HG03571 (cell line): ENCODE results near the gene C1RL.
A peak's percentile ranks its signal among the peaks of the same experiment; 100 is the strongest.
"Not testable (repeated sequence)": the region's sequence is repeated elsewhere in the genome, so short reads cannot be mapped to it uniquely, and the experiment has no call there.

Experiments used
- ATAC-seq: cut with Tn5 transposase; IDR thresholded peaks from one replicate; pipeline ENCODE4 v1.9.1; 2021; ENCODE audit not compliant: unreplicated experiment

Gene C1RL

GRCh38 chr12:7116196-7116595, 7.2 kb upstream of the C1RL start:
- no peak for ATAC-seq

- ATAC-seq, result no peak
These were observed 5.8 kb upstream of the C1RL start for GRCh38 chr12:7114851-7115250.

GRCh38 chr12:7114008-7114407, 5.0 kb upstream of the C1RL start:
- no peak for ATAC-seq

GRCh38 chr12:7113389-7113871, 4.4 kb upstream of the C1RL start:
- ATAC-seq, result no peak

GRCh38 chr12:7112041-7112440, 3.0 kb upstream of the C1RL start:
- ATAC-seq, result no peak

GRCh38 chr12:7110661-7111060, 1.6 kb upstream of the C1RL start:
- no peak for ATAC-seq

GRCh38 chr12:7109572-7109920, 532 bp upstream of the C1RL start:
- no peak for ATAC-seq

GRCh38 chr12:7108003-7108795, 815 bp downstream of the C1RL start:
- peak; percentile 90 for ATAC-seq

- ATAC-seq, result no peak
These were observed 1.4 kb downstream of the C1RL start for GRCh38 chr12:7107636-7108002.

- ATAC-seq, result not testable (repeated sequence)
These were observed 1.8 kb downstream of the C1RL start for GRCh38 chr12:7107181-7107580.

GRCh38 chr12:7106082-7106481, 2.9 kb downstream of the C1RL start:
- ATAC-seq, result no peak

GRCh38 chr12:7103837-7104584, 5.0 kb downstream of the C1RL start:
- ATAC-seq, result no peak

GRCh38 chr12:7102582-7102981, 6.4 kb downstream of the C1RL start:
- no peak for ATAC-seq

- no peak for ATAC-seq
These were observed 7.3 kb downstream of the C1RL start for GRCh38 chr12:7101694-7102131.

GRCh38 chr12:7101047-7101693, 7.8 kb downstream of the C1RL start:
- no peak for ATAC-seq

- ATAC-seq, result no peak
These were observed 8.8 kb downstream of the C1RL start for GRCh38 chr12:7100239-7100638.

GRCh38 chr12:7099290-7099996, 9.6 kb downstream of the C1RL start:
- ATAC-seq, result no peak

GRCh38 chr12:7096979-7097378, 12.0 kb downstream of the C1RL start:
- ATAC-seq, result no peak

- ATAC-seq, result no peak
These were observed 12.7 kb downstream of the C1RL start for GRCh38 chr12:7096006-7096932.

- no peak for ATAC-seq
These were observed 15.1 kb downstream of the C1RL start for GRCh38 chr12:7093892-7094291.
